A549 (cell line): Measurements from ENCODE around the gene PPID. TPM values are rescaled to one million over a fixed set of nuclear protein-coding genes. Genes with fewer than 3 reads are reported as not detected.

Experiments used
- ATAC-seq, 2 experiments: fragments of 200-7000 bp in 1 of 2; fragments of >200 bp in 1 of 2; cut with Nextera tagmentation in 1 of 2; cut with Tn5 transposase in 1 of 2; 3 replicates each; pipeline versions ENCODE4 v1.8.0 to v1.9.1; 2018 to 2020; ENCODE audit warnings: mild to moderate bottlenecking in 1 of 2, moderate library complexity in 1 of 2
- CTCF ChIA-PET: fragments of 300-600 bp; sonication (Branson Sonifier 250); formaldehyde crosslinking; extraction: SDS; loops from one replicate; lab custom pipeline; 2021; ENCODE audit warnings: antibody characterized with exemption, inconsistent platforms; lab: Yijun Ruan, JAX
- POLR2A ChIA-PET: fragments of 350-600 bp; formaldehyde crosslinking; extraction: SDS; loops from one replicate; lab custom pipeline; 2021; ENCODE audit warnings: antibody characterized with exemption, inconsistent platforms; lab: Yijun Ruan, JAX
- DNase-seq, 2 experiments: peaks; one replicate each; pipeline versions ENCODE4 v3.0.0 to v3.0.0-alpha.2; 2011 to 2016; ENCODE audit warnings: low read depth in 1 of 2, low spot score in 1 of 2
- FAIRE-seq: peaks from 2 replicates; lab custom pipeline; 2011; peaks lifted over from hg19 to GRCh38; lab: Jason Lieb, UNC
- H3K27ac ChIP-seq, 2 experiments: fragments of >200 bp; sonication (Bioruptor Twin); formaldehyde crosslinking; 3 replicates each; pipeline ENCODE4 v1.5.1; 2016 to 2017
- H3K4me1 ChIP-seq: fragments of >200 bp; sonication (Bioruptor Twin); formaldehyde crosslinking; 3 replicates; pipeline ENCODE4 v1.6.1; 2016
- H3K4me2 ChIP-seq: fragments of >200 bp; sonication (Bioruptor Twin); formaldehyde crosslinking; 3 replicates; pipeline ENCODE4 v1.6.1; 2016
- H3K4me3 ChIP-seq: fragments of >200 bp; sonication (Bioruptor Twin); formaldehyde crosslinking; 3 replicates; pipeline ENCODE4 v1.5.1; 2016
- H3K9me3 ChIP-seq: fragments of >200 bp; sonication (Bioruptor Twin); formaldehyde crosslinking; 3 replicates; pipeline ENCODE4 v1.6.1; 2016
- BHLHE40 ChIP-seq: IDR thresholded peaks from 2 replicates; pipeline ENCODE4 v1.6.1; 2012; ENCODE audit warnings: low read depth, low read length, inconsistent platforms
- CBX2 ChIP-seq: fragments of 200-600 bp; sonication (generic); IDR thresholded peaks from 2 replicates; pipeline ENCODE4 v1.6.1; 2016; ENCODE audit warnings: low read depth, mild to moderate bottlenecking, borderline replicate concordance
- CBX8 ChIP-seq: fragments of 200-600 bp; sonication (generic); IDR thresholded peaks from 2 replicates; pipeline ENCODE4 v1.6.1; 2016
- E2F6 ChIP-seq: IDR thresholded peaks from 2 replicates; pipeline ENCODE4 v1.6.1; 2012; ENCODE audit warnings: low read depth, borderline replicate concordance
- EHF ChIP-seq: fragments of 250-450 bp; sonication (Bioruptor Pico); IDR thresholded peaks from 2 replicates; pipeline ENCODE4 v1.5.0; 2020; ENCODE audit warnings: mild to moderate bottlenecking
- ESRRA ChIP-seq: fragments of 150-350 bp; IDR thresholded peaks from 2 replicates; pipeline ENCODE4 v1.6.1; 2014; ENCODE audit warnings: mild to moderate bottlenecking, low read length, borderline replicate concordance
- FOSB ChIP-seq: fragments of 250-450 bp; sonication (Bioruptor Pico); IDR thresholded peaks from 2 replicates; pipeline ENCODE4 v1.5.0; 2020; ENCODE audit warnings: mild to moderate bottlenecking, moderate library complexity
- FOSL2 ChIP-seq, 2 experiments: fragments of 450-650 bp in 1 of 2; fragments of >200 bp in 1 of 2; sonication (Bioruptor Twin) in 1 of 2; formaldehyde crosslinking; IDR thresholded peaks; 2 replicates each; pipeline versions ENCODE4 v1.5.0 to v1.6.1; 2016 to 2020; ENCODE audit warnings: mild to moderate bottlenecking in 1 of 2, moderate library complexity in 1 of 2
- FOXS1 ChIP-seq: fragments of 250-450 bp; sonication (Bioruptor Pico); IDR thresholded peaks from 2 replicates; pipeline ENCODE4 v1.5.0; 2020; ENCODE audit warnings: mild to moderate bottlenecking, moderate library complexity
- GATA3 ChIP-seq: IDR thresholded peaks from 2 replicates; pipeline ENCODE4 v1.6.1; 2012; ENCODE audit warnings: borderline replicate concordance
- HDAC2 ChIP-seq: fragments of 200-600 bp; sonication (generic); IDR thresholded peaks from 2 replicates; pipeline ENCODE4 v1.6.1; 2016
- HOXB13 ChIP-seq: fragments of 250-450 bp; sonication (Bioruptor Pico); IDR thresholded peaks from 2 replicates; pipeline ENCODE4 v1.5.0; 2020; ENCODE audit warnings: low read depth, mild to moderate bottlenecking, moderate library complexity
- HOXB5 ChIP-seq: fragments of 250-450 bp; sonication (Bioruptor Pico); IDR thresholded peaks from 2 replicates; pipeline ENCODE4 v1.5.0; 2020; ENCODE audit warnings: mild to moderate bottlenecking, moderate library complexity
- JUN ChIP-seq, 2 experiments: fragments of >200 bp; sonication (Bioruptor Twin); formaldehyde crosslinking; IDR thresholded peaks; 2 replicates in 1 of 2; 3 replicates in 1 of 2; pipeline ENCODE4 v1.6.1; 2016 to 2017
- JUNB ChIP-seq: fragments of >200 bp; sonication (Bioruptor Twin); formaldehyde crosslinking; IDR thresholded peaks from 2 replicates; pipeline ENCODE4 v1.6.1; 2016
- MYC ChIP-seq: IDR thresholded peaks from 2 replicates; pipeline ENCODE4 v1.6.1; 2012; ENCODE audit warnings: mild to moderate bottlenecking, inconsistent platforms, low read length, improper control_type of control experiment, borderline replicate concordance
- POLR2AphosphoS2 ChIP-seq: conservative IDR thresholded peaks from 2 replicates; pipeline ENCODE4 v1.6.1; 2012; ENCODE audit warnings: low read length, improper control_type of control experiment, inconsistent platforms
- RAD21 ChIP-seq, 2 experiments: fragments of >200 bp in 1 of 2; sonication (Bioruptor Twin) in 1 of 2; formaldehyde crosslinking in 1 of 2; IDR thresholded peaks in 1 of 2; conservative IDR thresholded peaks in 1 of 2; 2 replicates in 1 of 2; 3 replicates in 1 of 2; pipeline ENCODE4 v1.6.1; 2012 to 2018; ENCODE audit warnings: inconsistent platforms in 1 of 2
- RFX5 ChIP-seq: fragments of 450-650 bp; IDR thresholded peaks from 2 replicates; pipeline ENCODE4 v1.7.1; 2014; ENCODE audit warnings: antibody characterized with exemption, mild to moderate bottlenecking, moderate library complexity
- RNF2 ChIP-seq: fragments of 200-600 bp; sonication (generic); IDR thresholded peaks from 2 replicates; pipeline ENCODE4 v1.6.1; 2016; ENCODE audit warnings: low read depth, mild to moderate bottlenecking, antibody characterized with exemption, moderate library complexity, borderline replicate concordance
- TFCP2L1 ChIP-seq: fragments of 250-450 bp; sonication (Bioruptor Pico); IDR thresholded peaks from 2 replicates; pipeline ENCODE4 v1.5.0; 2021; ENCODE audit warnings: mild to moderate bottlenecking
- TP53 ChIP-seq: fragments of 250-450 bp; sonication (Bioruptor Pico); IDR thresholded peaks from 2 replicates; pipeline ENCODE4 v1.5.0; 2021; ENCODE audit warnings: mild to moderate bottlenecking, moderate library complexity
- ZC3H11A ChIP-seq: fragments of 450-650 bp; IDR thresholded peaks from 2 replicates; pipeline ENCODE4 v1.6.1; 2014; ENCODE audit warnings: antibody characterized with exemption, mild to moderate bottlenecking
- ZNF302 ChIP-seq: fragments of 250-450 bp; sonication (Bioruptor Pico); IDR thresholded peaks from 2 replicates; pipeline ENCODE4 v1.9.0; 2021; ENCODE audit warnings: inconsistent platforms, mild to moderate bottlenecking, moderate library complexity
- WGBS: methylation state at CpG from one replicate; pipeline ENCODE4 v1.1.6; 2017; ENCODE audit errors: missing lambda C conversion rate; 5-methylcytosine and 5-hydroxymethylcytosine counted together
- polyA plus RNA-seq, 4 experiments: library from polyadenylated mRNA; depleted of rRNA in 3 of 4; stranded (reverse); fragments of >200 nt; fragmentation: RNase III in 1 of 4; extraction: RNeasy Plus Mini Kit Qiagen cat#74134 plus additional on column Dnase treatment in 1 of 4; gene quantifications; 2 replicates in 3 of 4; 3 replicates in 1 of 4; pipeline ENCODE4 v1.2.3, GENCODE V29; 2011 to 2017
- TF ChIP-seq, protein P1 (sequence below): IDR thresholded peaks from 2 replicates; pipeline ENCODE4 v1.6.1; 2012
- TF ChIP-seq, protein P2 (sequence below): fragments of 450-650 bp; IDR thresholded peaks from 2 replicates; pipeline ENCODE4 v1.6.1; 2014; ENCODE audit warnings: antibody characterized with exemption
- TF ChIP-seq, protein P3 (sequence below): fragments of >200 bp; sonication (Bioruptor Twin); formaldehyde crosslinking; IDR thresholded peaks from 3 replicates; pipeline ENCODE4 v1.6.1; 2016

Gene PPID
- polyA plus RNA-seq, 2 of the 4 experiments (the other 2 are of a cell fraction) = 30.7 to 44.1 TPM

GRCh38 chr4:158758703-158759102, 35.5 kb upstream of the PPID start:
- ChIA-PET CTCF (no interaction called here), POLR2A (no interaction called here)
- H3K9me3 ChIP-seq = no peaks in the 10 kb centered on the region
- DNase-seq = no peak
- H3K4me1 ChIP-seq = 0 out of 3 replicates have a peak, but pooled peaks cover 3% of the 10 kb centered on the region
- no peak for ATAC-seq
- no peak overlapping the region for H3K4me3 ChIP-seq
- H3K4me2 ChIP-seq = no peak overlapping the region
- FAIRE-seq = no peak
- WGBS = 81% methylated on average over 4 of the region's 4 CpGs
- TF ChIP-seq HOXB5 (CRISPR knock-in tag) = no peak
- no peak for TF ChIP-seq RAD21 (conservative IDR thresholded peaks at IDR 0.05 in 1 of 2, IDR thresholded peaks at IDR 0.05 in 1 of 2)
- TF ChIP-seq JUN (IDR thresholded peaks at IDR 0.05) = no peak
- no peak for TF ChIP-seq RNF2
- TF ChIP-seq BHLHE40 = no peak
- TF ChIP-seq FOXS1 = no peak
- TF ChIP-seq CBX2 = no peak
- no peak for TF ChIP-seq ZNF302 (CRISPR knock-in tag)
- no peak for TF ChIP-seq RFX5
- no peak for TF ChIP-seq HOXB13
- no peak for TF ChIP-seq TFCP2L1 (CRISPR knock-in tag)
- TF ChIP-seq, protein P1, sequence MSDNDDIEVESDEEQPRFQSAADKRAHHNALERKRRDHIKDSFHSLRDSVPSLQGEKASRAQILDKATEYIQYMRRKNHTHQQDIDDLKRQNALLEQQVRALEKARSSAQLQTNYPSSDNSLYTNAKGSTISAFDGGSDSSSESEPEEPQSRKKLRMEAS = no peak
- TF ChIP-seq GATA3 = no peak
- TF ChIP-seq ESRRA = no peak
- TF ChIP-seq, protein P2, sequence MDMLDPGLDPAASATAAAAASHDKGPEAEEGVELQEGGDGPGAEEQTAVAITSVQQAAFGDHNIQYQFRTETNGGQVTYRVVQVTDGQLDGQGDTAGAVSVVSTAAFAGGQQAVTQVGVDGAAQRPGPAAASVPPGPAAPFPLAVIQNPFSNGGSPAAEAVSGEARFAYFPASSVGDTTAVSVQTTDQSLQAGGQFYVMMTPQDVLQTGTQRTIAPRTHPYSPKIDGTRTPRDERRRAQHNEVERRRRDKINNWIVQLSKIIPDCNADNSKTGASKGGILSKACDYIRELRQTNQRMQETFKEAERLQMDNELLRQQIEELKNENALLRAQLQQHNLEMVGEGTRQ = no peak
- TF ChIP-seq POLR2AphosphoS2 = no peak
- no peak for TF ChIP-seq ZC3H11A
- no peak for TF ChIP-seq TP53 (CRISPR knock-in tag)
- TF ChIP-seq FOSB = no peak
- TF ChIP-seq, all 56 proteins: peak for 0
- H3K27ac ChIP-seq = no peak overlapping the region

DNA sequence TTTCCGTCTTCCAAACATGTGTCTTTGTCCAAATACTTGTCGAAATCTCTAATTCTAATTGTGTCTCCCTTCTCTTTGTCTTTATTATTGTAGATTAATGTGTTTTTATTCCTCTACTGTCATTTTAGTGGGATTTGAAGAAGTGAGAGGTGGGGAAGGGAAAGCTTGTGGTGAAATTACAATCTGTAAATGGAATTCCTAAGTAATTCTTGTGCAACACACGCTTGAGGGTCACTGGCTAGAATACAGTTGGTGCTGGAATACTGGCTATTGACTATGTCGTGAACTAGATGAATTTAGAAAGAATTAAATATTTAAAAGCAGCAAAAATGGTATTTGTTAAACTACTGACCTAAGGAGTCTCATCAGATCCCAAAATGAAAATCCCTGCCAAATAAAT, 34.9 kb upstream of the PPID start:
- H3K4me3 ChIP-seq = no peak overlapping the region
- CTCF ChIA-PET = no interaction called here
- H3K4me1 ChIP-seq = 0 out of 3 replicates have a peak, but pooled peaks cover 3% of the 10 kb centered on the region
- ATAC-seq = no peak
- no peak overlapping the region for H3K27ac ChIP-seq
- 72% methylated on average over 4 of the region's 4 CpGs for WGBS
- FAIRE-seq = no peak
- TF ChIP-seq HOXB13 (no peak), RFX5 (no peak), FOSB (no peak), MYC (no peak), POLR2AphosphoS2 (no peak), BHLHE40 (no peak), RAD21 (conservative IDR thresholded peaks at IDR 0.05 in 1 of 2, IDR thresholded peaks at IDR 0.05 in 1 of 2) (no peak), FOSL2 (IDR thresholded peaks at IDR 0.05) (no peak), FOSL2 (CRISPR knock-in tag; IDR thresholded peaks at IDR 0.05) (no peak), TFCP2L1 (CRISPR knock-in tag) (no peak), E2F6 (no peak), HDAC2 (no peak), JUNB (no peak), ZC3H11A (no peak), ESRRA (no peak), HOXB5 (CRISPR knock-in tag) (no peak), CBX8 (no peak), EHF (CRISPR knock-in tag) (no peak)
- TF ChIP-seq, protein P3, sequence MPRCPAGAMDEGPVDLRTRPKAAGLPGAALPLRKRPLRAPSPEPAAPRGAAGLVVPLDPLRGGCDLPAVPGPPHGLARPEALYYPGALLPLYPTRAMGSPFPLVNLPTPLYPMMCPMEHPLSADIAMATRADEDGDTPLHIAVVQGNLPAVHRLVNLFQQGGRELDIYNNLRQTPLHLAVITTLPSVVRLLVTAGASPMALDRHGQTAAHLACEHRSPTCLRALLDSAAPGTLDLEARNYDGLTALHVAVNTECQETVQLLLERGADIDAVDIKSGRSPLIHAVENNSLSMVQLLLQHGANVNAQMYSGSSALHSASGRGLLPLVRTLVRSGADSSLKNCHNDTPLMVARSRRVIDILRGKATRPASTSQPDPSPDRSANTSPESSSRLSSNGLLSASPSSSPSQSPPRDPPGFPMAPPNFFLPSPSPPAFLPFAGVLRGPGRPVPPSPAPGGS = no peak
- TF ChIP-seq, protein P1 = no peak
- H3K4me2 ChIP-seq = no peak overlapping the region
- DNase-seq = no peak
- POLR2A ChIA-PET = no interaction called here
- no peaks in the 10 kb centered on the region for H3K9me3 ChIP-seq
